Activated T-helper 1 cell treated with Interleukin-2 at 50 U/mL for 16 hours (primary cell): ENCODE results near the gene IGFL1.
"Not testable (repeated sequence)": the region's sequence is repeated elsewhere in the genome, so short reads cannot be mapped to it uniquely, and the experiment has no call there.

Experiments
- DNase-seq: peaks from one replicate; pipeline ENCODE4 v3.0.0-alpha.2; 2020; ENCODE audit warnings: low read depth

The IGFL1 gene

DNA sequence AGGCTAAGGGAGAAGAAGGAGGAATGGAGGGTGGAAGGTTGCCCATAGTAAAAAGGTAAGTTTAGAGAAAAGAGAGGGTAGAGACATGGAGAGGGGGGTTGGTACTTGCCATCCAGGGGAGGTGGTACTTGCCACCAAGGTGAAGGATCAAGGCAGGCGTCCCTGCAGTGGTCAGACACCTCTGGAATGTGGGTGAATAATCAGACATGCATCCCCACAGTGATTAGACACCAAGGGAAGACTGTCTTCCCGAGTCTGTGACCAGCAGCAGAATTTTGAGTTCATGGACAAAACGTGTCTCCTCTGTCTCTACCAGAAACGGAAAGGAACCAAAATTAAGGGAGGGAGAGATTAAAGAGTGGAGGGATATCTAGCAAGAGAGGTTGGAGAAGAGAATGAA, 27.1 kb upstream of the IGFL1 start:
- DNase-seq = no peak

DNA sequence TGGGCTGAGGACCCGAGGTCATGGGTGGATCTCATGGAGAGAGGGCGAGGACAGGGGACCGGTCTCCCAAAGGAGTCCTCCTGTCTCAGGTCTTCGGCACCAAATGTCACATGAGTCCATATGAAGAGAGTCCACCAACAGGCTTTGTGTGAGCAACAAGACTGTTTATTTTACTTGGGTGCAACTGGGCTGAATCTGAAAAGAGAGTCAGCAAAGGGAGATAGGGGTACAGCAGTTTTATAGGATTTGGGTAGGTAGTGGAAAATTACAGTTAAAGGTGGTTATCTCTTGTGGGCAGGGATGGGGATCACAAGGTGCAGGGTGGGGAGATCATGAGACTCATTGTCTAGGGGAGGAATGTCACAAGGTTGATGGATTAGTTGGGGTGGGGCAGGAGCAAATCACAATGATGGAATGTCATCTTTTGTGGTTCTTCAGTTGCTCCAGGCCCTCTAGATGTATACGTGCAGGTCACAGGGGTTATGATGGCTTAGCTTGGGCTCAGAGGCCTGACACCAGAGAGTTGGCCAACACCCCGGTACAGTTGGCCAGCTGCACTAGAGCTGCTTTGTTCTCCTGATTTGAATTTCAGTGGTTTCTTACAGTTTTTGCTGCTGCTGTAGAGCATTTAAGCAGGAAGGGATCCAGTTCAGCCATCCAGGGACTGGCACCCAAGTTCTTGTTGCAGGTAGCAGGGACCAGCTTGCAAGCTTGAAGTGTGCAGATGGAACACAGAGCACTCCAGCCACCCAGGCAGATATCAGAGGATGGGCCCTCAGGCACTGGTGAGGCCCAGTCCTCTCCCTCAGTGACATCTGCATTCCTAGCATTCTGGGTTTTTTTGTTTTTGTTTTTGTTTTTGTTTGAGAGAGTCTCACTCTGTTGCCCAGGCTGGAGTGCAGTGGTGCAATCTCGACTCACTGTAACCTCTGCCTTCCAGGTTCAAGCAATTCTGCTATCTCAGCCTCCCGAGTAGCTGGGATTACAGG, 26.4 kb upstream of the IGFL1 start:
- DNase-seq = no peak

DNA sequence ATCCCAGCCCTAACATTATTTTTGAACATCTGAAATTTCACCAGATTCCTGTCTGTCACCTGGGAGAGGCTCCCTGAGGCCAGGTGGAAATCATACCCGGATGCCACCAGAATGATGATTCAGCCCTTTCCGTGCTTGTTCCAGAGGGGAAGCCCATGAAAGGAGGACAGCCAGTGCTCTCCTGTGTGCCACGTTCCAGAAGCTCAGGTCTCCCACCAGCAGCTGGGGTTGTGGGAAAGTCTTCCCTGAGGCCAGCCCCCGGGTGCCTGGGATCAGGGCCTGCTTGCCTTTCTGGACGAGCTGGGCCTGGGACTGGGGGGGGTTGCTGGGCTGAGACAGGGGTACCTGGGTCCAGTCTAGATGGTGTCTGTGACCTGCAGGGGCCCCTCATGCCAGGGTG, 25.5 kb upstream of the IGFL1 start:
- DNase-seq = no peak

DNA sequence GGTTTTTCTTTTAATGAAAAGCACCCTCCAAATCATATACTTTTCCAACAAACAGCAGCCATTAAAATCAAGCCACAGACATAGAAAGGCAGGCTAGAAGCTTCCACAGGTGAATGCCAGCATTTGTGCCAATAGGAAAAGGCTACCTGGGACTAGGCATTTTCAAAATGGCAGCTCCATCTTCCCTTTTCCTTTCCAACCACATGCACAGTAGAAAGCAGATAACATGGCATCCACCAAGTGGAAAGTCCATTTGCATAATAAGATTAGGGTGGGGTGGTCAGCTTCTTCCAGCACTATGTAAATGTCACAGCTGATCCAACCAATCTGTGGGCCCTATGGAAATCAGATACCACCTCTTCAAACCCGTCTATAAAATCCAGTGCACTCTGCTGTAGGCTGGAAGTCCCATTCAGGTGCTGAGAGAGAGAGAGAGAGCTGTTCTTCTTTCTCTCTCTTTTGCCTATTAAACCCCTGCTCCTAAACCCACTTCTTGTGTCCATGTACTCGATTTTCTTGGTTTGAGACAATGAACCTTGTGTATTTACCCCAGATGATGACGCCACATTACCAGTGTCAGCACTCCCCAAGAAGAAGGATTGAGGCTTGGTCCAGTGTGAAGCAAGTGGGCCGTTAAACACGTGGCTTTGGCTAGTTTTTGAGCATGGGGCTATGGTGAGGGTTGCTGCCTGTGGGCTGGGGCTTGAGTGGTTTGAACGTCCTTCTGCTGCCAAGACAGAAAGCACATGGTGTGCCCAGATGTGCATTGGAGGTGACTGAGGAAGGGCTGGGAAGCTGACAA, 24.2 kb upstream of the IGFL1 start:
- DNase-seq = no peak

DNA sequence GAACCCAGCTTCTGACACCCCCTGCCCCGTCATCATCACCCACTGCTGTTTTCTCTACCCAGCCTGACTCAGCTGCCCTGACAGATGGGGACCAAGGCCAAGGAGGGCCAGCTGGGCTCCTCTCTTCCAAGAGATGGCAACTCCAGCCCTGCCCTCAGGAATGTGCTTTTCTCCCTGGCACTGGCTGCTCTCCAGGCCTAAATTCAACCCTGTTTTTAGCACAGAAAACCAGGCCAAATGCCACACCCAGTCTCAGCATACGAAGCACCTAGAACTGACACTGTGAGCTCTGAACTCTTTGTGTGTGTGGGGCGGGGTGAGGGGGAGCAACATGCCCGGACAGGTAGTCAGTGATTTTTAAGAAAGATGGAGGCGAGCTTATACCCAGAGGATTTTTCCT, 23.4 kb upstream of the IGFL1 start:
- DNase-seq = no peak

DNA sequence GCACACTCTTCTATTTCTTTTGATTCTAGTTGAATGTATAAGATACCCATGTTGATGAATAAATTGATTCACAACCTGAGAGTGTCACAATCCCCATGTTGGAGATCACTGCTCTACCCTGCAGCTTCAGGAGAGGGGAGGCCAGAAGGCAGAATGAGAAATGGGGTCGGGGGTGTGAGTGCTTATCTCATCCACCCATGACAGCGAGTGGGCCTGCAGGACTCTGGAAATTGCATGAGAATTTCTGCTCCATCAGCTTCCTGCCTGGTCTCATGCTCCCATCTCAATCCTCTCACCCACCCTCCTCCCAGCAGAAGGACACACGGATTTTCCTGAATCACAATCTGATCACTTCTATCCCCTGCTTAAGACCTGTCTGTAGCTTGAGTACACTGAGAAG, 22.9 kb upstream of the IGFL1 start:
- no peak for DNase-seq

DNA sequence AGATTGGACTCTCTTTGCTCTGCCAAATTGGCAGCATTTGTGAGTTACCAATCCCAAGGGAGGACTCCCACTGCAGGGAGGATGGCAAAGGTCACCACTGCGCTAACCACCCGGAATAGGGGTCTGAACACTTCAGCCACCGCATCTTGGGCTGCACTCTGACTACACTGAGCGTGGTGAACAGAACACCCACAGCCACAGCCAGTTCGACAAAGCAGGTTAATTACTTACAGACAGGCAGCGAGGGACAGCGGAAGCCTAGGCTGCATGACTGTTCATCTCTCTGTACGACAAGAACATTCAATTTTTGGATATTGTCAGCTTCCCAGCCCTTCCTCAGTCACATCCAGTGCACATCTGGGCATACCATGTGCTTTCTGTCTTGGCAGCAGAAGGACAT, 21.7 kb upstream of the IGFL1 start:
- not testable (repeated sequence) for DNase-seq

DNA sequence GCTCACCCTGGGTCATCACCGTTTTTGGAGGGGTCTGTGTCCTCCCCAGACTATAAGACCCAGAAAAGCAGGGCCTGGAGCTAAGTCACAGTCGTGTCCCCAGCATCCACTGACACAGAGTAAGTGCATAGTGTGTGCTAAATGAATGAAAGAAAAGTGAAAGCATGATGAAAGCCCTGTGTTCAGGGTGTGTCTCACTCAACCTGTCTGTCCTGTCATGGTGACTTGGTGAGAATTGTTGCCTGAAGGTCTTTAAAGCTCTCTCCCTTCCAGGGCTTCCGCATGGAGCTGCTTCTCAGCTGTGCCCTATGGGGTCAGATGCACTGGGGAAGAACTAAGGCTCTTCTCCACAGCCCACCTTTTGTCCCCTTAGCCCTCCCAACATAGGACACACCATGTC, 20.5 kb upstream of the IGFL1 start:
- no peak for DNase-seq

DNA sequence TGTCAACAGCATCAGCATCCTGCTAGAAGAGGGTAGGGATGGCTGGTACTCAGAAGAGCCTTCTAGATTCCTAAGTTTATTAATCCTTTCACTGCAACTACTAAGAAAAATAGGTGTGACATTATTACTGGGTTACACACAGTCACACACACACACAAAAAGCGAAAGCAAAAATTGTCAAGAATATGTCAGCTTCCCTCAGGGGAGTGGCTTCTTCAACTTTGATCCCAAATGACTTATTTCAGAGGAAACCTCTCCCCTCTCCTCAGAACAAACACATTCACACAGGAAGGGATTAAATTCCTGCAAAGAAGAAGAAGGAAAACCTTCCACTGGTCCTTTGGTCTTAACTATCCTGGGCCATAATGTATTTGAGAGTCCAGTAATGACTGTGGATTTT, 20.1 kb upstream of the IGFL1 start:
- DNase-seq = no peak

DNA sequence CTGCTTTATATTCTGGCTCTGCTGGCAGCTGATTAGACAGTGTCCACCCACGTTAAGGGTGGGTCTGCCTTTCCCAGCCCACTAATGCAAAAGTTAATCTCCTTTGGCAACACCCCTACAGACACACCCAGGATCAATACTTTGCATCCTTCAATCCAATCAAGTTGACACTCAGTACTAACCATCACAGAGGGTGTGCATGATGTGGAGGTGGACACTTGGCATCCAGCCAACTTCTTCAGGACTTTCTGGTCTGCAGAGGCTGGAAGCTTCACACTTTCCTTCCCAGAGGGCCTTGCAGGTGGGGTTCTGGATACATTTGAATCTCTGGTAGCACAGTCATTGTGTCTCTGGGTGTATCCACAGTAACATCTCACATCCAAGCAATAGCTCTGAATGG, 18.9 kb upstream of the IGFL1 start:
- no peak for DNase-seq

DNA sequence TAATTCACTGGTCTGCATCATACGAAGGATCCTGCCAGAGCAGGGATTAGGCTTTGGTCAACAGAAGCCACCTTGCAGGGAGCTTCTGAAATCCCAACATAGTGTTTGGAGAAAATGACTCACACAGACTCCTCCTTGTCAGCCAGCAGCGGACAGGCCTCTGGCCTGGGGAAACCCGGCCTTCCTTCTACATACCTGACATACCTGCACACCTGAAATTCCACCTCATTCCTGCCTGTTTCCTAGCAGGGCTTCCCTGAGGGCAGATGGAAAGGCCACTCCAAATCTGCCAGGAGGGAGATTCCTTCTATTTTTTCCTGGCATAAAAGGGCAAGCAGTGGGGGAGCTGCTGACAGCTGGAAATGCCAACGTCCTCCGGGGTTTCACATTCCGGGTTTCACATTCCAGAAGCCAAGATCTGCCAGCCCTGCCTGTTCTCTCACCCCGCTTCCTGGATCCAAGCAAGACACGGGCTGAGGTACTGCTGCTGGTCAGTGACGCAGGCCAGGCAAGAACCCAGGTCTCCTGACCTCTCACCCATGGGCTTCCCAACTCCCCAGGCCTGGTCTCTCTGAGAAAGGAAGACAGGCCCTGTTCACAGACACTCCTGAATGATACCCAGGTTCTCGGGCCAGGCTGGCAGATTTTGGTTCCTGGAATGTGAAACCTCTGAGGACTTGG, 18.2 kb upstream of the IGFL1 start:
- DNase-seq = no peak

DNA sequence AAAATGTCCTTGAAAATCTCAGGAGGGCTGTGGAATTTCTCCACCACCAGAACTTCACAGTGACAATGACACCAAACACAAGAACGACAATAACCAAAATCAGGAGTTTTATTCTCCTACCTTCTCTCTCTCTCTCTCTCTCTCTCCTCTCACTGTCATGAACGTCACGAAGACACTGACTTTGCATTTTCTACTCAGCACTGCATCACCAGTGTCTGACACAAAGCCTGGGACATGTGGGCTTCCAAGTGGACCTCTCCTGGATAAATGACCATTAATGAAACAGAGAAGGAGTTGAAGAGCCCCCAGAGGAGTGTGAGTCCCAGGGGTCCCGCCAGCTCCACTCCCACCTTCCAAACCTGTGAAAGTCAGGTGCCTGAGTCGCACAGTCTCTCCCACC, 16.9 kb upstream of the IGFL1 start:
- not testable (repeated sequence) for DNase-seq

DNA sequence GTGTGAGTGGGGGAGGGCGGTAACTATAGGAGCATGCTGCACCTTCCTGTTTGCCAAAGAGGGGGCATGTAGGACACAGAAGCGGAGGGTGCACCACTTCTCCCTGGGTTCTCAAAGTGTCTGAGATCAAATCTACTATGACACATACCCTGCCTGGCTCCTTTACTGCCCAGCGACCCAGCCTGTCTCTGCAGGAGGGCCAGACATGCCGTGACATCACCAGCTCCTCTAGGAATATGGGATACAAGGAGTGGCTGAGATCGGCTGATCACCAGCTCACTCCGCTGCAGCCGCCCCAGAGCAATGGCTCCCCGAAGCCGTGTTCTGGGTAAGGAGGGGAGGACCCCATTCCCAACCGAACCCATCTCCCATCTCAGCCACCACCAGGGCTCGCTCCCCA, 16.4 kb upstream of the IGFL1 start:
- no peak for DNase-seq

DNA sequence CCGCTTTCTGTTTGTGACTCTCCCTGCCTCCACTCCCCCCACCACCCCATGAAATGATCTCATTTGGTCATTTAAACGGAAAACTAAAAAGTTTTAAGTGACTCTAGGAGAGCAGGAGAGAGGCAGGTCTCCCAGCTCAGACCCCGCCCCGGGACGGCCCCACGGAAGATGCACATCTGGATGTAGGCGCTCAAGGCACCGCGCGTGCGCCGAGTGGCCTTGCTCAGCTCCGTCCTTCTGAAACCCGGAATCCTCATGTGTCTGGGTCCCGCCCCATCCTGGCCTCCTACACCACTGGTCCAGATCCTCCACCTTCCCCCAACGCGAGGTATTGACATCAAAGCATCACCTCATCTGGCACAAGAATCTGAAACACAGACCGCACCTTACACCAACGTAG, 15.7 kb upstream of the IGFL1 start:
- DNase-seq = no peak

DNA sequence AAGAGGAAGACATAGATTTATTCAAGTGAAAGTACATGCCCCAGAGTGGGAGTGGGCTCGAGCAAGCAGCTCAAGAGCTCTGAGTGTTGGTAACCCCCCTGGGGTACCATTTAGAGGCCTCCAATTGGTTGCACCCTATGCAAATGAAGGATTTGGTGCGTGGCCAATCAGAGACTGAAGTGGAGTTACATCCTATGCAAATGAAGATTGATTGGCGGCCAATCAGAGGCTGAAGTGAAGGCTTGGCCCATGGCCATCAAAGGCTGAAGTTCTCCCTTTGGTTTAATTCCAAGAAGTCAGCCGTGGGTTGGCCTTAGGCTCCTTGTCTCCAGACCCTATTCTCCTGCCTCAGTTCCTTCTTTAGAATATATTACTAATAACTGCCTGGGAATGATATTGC, 12.9 kb upstream of the IGFL1 start:
- no peak for DNase-seq

DNA sequence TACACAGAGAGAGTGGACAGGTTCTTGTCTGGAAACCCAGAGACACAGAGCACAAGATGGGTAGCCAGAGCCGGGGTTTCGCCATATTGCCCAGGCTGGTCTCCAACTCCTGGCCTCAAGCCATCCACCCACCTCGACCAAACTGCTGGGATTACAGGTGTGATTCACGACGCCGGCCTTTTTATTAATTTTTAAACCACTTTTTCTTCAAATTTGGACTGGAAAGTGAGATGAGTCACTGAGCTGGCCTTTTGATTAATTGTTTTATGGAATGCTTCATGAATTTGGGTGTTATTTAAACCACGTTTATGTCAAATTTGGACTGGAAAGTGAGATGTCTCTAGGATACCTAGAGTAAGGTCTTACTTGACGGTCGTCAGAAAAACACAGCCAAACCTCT, 12.1 kb upstream of the IGFL1 start:
- DNase-seq = no peak

DNA sequence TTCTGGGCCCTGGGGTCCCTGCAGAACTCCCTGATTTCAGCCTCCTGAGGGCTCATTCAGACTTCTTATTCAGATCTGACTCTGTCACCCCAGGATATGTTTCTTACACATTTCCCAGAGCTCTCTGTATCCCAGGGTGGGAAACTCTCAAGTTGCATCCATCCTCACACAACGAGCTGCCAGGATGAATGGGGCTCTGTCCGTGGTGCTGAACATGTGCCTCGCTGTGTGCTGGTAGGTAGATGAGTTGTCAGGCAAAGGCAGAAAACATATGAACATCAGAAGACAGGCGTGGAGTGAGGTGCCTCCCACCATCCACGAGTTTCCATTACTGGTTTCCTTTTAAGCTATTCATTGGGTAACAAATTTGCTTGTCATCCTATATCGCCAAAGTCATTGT, 11.4 kb upstream of the IGFL1 start:
- no peak for DNase-seq

DNA sequence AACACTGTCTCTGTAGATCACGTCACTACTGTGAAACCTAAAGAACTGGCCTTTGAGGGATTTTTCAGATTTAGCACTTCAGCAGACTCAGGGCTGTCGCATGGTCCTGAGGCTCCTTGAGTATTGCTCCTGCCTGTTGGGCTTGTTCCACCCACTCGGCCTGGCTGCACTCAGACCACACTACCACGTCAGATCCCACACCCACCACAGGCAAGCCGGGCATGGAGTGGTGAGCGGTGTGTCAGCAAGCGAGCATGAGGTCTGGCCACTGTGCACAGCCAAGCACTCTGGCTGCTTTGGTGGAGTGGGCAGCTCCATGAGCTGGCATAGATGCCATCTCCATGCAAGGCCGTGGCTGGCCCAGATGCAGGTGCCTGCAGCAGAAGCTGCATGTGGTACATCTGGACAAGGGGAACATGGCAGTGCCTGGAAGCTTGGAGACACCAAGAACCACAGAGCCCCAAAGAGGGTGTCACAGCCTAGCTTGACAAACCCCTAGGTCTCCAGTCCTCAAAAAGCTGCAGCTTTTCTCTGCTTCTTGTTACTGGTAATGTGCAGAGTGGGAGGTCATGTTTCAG, 9.4 kb upstream of the IGFL1 start:
- no peak for DNase-seq

DNA sequence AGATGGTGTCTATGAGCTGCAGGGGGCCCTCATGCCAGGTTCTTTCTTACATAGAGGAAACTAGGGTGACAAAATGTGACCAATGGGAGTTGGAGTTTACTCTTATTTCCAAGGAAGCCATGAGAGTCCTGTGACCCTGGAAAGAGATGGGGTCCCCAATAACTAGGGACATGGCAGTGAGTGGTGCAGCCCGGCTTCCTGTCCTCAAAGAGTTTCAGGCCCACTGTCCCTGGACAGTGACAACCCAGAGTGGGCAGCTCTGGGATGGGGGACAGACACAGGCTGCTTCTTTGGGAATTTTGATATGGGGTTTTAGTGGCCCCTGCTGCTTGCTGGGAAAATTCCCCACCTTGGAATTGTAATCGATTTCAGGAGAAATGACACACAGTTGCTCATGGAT, 8.4 kb upstream of the IGFL1 start:
- DNase-seq = no peak

DNA sequence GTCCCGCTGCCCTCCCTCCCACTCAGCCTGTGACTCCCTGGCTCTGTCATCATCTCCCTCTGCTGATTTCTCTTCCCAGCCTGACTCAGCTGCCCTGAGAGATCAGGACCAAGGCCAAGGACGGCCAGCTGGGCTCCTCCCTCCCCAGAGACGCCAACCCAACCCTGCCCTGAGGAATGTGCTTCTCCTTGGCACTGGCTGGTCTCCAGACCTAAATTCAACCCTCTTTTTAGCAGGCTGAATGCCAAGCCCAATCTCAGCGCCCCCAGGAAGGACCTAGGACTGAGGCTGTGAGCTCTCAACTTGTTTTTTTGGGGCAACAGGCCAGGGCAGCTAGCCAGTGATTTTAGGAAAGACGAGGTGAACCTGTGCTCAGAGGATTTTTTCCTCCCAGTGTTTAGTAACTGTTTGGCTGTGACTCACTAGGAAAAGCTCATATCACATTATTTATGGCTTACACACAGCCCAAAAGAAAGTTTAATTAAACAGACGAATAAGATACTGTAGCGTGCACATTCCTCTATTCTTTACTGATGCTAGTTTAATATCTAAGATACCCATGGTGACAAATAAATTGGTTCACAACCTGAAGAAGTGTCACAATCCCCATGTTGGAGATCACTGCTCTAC, 7.4 kb upstream of the IGFL1 start:
- DNase-seq = no peak

DNA sequence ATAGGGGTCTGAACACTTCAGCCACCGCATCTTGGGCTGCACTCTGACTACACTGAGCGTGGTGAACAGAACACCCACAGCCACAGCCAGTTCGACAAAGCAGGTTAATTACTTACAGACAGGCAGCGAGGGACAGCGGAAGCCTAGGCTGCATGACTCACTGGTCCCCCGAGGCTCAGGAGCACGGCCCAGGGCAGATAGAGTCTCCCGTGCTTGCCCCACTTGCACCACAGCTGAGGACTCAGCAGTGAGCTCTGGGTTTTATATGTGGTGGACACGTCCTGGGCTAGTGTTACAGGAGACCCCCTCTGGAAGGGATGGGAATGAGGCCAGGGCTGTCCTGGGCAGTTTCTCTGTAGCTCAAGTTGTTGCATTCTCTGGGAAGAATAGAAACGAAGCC, 5.8 kb upstream of the IGFL1 start:
- DNase-seq = not testable (repeated sequence)

DNA sequence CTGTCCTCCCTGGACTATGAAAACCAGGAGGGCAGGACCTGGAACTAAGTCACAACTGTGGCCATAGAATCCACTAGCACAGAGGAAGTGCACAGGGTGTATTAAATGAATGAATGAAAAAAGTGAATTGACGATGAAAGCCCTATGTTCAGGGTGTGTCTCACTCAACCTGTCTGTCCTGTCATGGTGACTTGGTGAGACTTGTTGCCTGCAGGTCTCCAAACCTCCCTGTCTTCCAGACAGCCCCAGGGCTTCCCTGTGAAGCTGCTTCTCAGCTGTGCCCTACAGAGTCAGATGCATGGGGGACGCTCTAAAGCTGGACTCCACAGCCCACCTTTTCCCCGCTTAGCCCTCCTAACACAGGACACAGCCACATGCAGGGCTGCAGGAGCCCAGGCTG, 4.8 kb upstream of the IGFL1 start:
- no peak for DNase-seq
